K562 (cell line): ENCODE measurements around the gene UFSP1. TPM values are rescaled to one million over a fixed set of nuclear protein-coding genes. Genes with fewer than 3 reads are reported as not detected.

Experiments
- ATAC-seq: fragments of 200-7000 bp; cut with Tn5 transposase; 3 replicates; pipeline ENCODE4 v1.9.1; 2020; ENCODE audit warnings: moderate library complexity
- BruUV-seq: library from RNA; stranded (reverse); fragments of 400-500 nt; replicated peaks from 2 replicates; lab custom pipeline; 2021; lab: Mats Ljungman, UMichigan
- CTCF ChIA-PET: fragments of 300-600 bp; formaldehyde crosslinking; extraction: SDS; loops from one replicate; lab custom pipeline; 2021; ENCODE audit warnings: low intra/inter-chr PET ratio; lab: Yijun Ruan, JAX
- POLR2A ChIA-PET: fragments of 300-600, 350-650 bp; sonication (Branson Sonifier 250); formaldehyde crosslinking; extraction: SDS; loops from one replicate; lab custom pipeline; 2021; ENCODE audit warnings: antibody characterized with exemption, inconsistent platforms; lab: Yijun Ruan, JAX
- DNase-seq, 4 experiments: peaks; one replicate each; pipeline versions ENCODE4 v3.0.0 to v3.0.0-alpha.2; 2011 to 2018; ENCODE audit warnings: low spot score in 3 of 4, mixed read lengths in 3 of 4; ENCODE audit errors: extremely low read depth in 1 of 4
- FAIRE-seq: peaks from 2 replicates; lab custom pipeline; 2011; peaks lifted over from hg19 to GRCh38; lab: Jason Lieb, UNC
- H2AFZ ChIP-seq: 2 replicates; pipeline ENCODE4 v1.6.0; 2011; ENCODE audit warnings: low read depth, low read length, control low read depth, inconsistent platforms
- H3K27ac ChIP-seq: fragments of 200-600 bp; 3 replicates; pipeline ENCODE4 v1.8.0; 2011; ENCODE audit warnings: low read depth, mild to moderate bottlenecking, control low read depth, inconsistent platforms, low read length, moderate library complexity, mixed read lengths; ENCODE audit errors: extremely low read depth
- H3K27me3 ChIP-seq, 2 experiments: fragments of 300-600 bp in 1 of 2; 2 replicates in 1 of 2; 3 replicates in 1 of 2; pipeline versions ENCODE4 v1.6.0 to v1.8.0; 2011; ENCODE audit warnings: inconsistent platforms in 2 of 2, low read length in 2 of 2, mild to moderate bottlenecking in 1 of 2, mixed read lengths in 1 of 2, moderate library complexity in 1 of 2; ENCODE audit not compliant: control insufficient read depth in 2 of 2, insufficient read depth in 2 of 2
- H3K36me3 ChIP-seq: fragments of 300-600 bp; 3 replicates; pipeline ENCODE4 v1.8.0; 2011; ENCODE audit warnings: mild to moderate bottlenecking, low read length, inconsistent platforms; ENCODE audit not compliant: control insufficient read depth, insufficient read depth
- H3K4me1 ChIP-seq, 2 experiments: fragments of 200-600 bp in 1 of 2; replicated peaks in 1 of 2; 2 replicates in 1 of 2; 3 replicates in 1 of 2; pipeline versions ENCODE4 v1.5.1 to v1.8.0; 2011; ENCODE audit warnings: inconsistent platforms in 2 of 2, low read length in 2 of 2, mild to moderate bottlenecking in 1 of 2, mixed read lengths in 1 of 2, moderate library complexity in 1 of 2; ENCODE audit not compliant: control insufficient read depth in 2 of 2, insufficient read depth in 2 of 2
- H3K4me2 ChIP-seq: 2 replicates; pipeline ENCODE4 v1.6.1; 2011; ENCODE audit warnings: low read length, control low read depth, inconsistent platforms, mixed read lengths; ENCODE audit not compliant: insufficient read depth
- H3K4me3 ChIP-seq: fragments of 200-600 bp; sonication (generic), shearing (Covaris generic); 2 replicates; pipeline ENCODE4 v1.5.1; 2016; ENCODE audit warnings: control low read depth, inconsistent platforms
- H3K79me2 ChIP-seq: fragments of 200-600 bp; 3 replicates; pipeline ENCODE4 v1.8.0; 2011; ENCODE audit warnings: low read length, inconsistent platforms; ENCODE audit not compliant: control insufficient read depth, insufficient read depth
- H3K9ac ChIP-seq, 2 experiments: 2 replicates each; pipeline versions ENCODE4 v1.6.0 to v1.6.1; 2011; ENCODE audit warnings: low read depth in 2 of 2, low read length in 2 of 2, control low read depth in 1 of 2, inconsistent platforms in 1 of 2, mild to moderate bottlenecking in 1 of 2, mixed read lengths in 1 of 2; ENCODE audit not compliant: insufficient read depth in 1 of 2
- H3K9me1 ChIP-seq: one replicate; pipeline ENCODE4 v1.6.0; 2011; ENCODE audit warnings: inconsistent platforms, mild to moderate bottlenecking, low read length, moderate library complexity; ENCODE audit not compliant: control insufficient read depth, insufficient read depth
- H3K9me3 ChIP-seq: replicated peaks from 2 replicates; pipeline ENCODE4 v1.5.1; 2011; ENCODE audit warnings: low read depth, low read length, inconsistent platforms; ENCODE audit not compliant: control insufficient read depth, insufficient read depth
- H4K20me1 ChIP-seq: replicated peaks from 2 replicates; pipeline ENCODE4 v1.6.1; 2011; ENCODE audit warnings: low read length, inconsistent platforms, mixed read lengths; ENCODE audit not compliant: control insufficient read depth, insufficient read depth
- BACH1 ChIP-seq: fragments of 200-800 bp; sonication (Bioruptor generic); IDR thresholded peaks from 2 replicates; pipeline ENCODE4 v1.6.1; 2016; ENCODE audit warnings: missing genetic modification characterization, missing compliant biosample characterization
- BCOR ChIP-seq: fragments of 450-650 bp; IDR thresholded peaks from 2 replicates; pipeline ENCODE4 v1.6.1; 2016
- ETS2 ChIP-seq: IDR thresholded peaks from 2 replicates; pipeline ENCODE4 v1.6.1; 2016; ENCODE audit warnings: borderline replicate concordance, missing genetic modification characterization, mild to moderate bottlenecking, moderate library complexity, missing compliant biosample characterization; ENCODE audit not compliant: poor library complexity, severe bottlenecking
- FOXK2 ChIP-seq, 2 experiments: fragments of 450-650 bp; IDR thresholded peaks in 1 of 2; conservative IDR thresholded peaks in 1 of 2; 2 replicates each; pipeline ENCODE4 v1.6.1; 2016; ENCODE audit warnings: low read depth in 2 of 2, mild to moderate bottlenecking in 1 of 2
- GABPB1 ChIP-seq: sonication (generic); formaldehyde crosslinking; IDR thresholded peaks from 2 replicates; pipeline ENCODE4 v1.8.0; 2022; ENCODE audit warnings: mild to moderate bottlenecking, missing genetic modification reagents
- HOMEZ ChIP-seq: fragments of 250-450 bp; sonication (Bioruptor Pico); IDR thresholded peaks from 2 replicates; pipeline ENCODE4 v1.4.0; 2020; ENCODE audit warnings: mild to moderate bottlenecking, moderate library complexity
- JUNB ChIP-seq: fragments of 450-650 bp; formaldehyde crosslinking; conservative IDR thresholded peaks from 2 replicates; pipeline ENCODE4 v1.4.0; 2020; ENCODE audit warnings: mild to moderate bottlenecking
- KLF13 ChIP-seq: fragments of 450-650 bp; IDR thresholded peaks from 2 replicates; pipeline ENCODE4 v1.6.1; 2016; ENCODE audit warnings: missing genetic modification characterization, low read depth, mild to moderate bottlenecking, missing compliant biosample characterization, moderate library complexity, borderline replicate concordance
- MNT ChIP-seq, 2 experiments: fragments of 450-650 bp; conservative IDR thresholded peaks; 2 replicates each; pipeline ENCODE4 v1.6.1; 2017; ENCODE audit warnings: mild to moderate bottlenecking in 2 of 2, moderate library complexity in 2 of 2
- POLR2H ChIP-seq: IDR thresholded peaks from 2 replicates; pipeline ENCODE4 v1.6.1; 2016; ENCODE audit warnings: missing genetic modification characterization, low read depth, mild to moderate bottlenecking, control low read depth, missing compliant biosample characterization, moderate library complexity
- SMARCA5 ChIP-seq: fragments of 450-650 bp; IDR thresholded peaks from 2 replicates; pipeline ENCODE4 v1.6.1; 2016
- ZBTB5 ChIP-seq: fragments of 450-650 bp; IDR thresholded peaks from 2 replicates; pipeline ENCODE4 v1.6.1; 2017; ENCODE audit warnings: antibody characterized with exemption
- ZNF175 ChIP-seq: fragments of 200-800 bp; sonication (Bioruptor generic); IDR thresholded peaks from 2 replicates; pipeline ENCODE4 v1.6.1; 2016; ENCODE audit warnings: low read depth, mild to moderate bottlenecking, missing genetic modification characterization, missing compliant biosample characterization
- ZNF445 ChIP-seq: fragments of 250-450 bp; sonication (Bioruptor Pico); IDR thresholded peaks from 2 replicates; pipeline ENCODE4 v1.4.0; 2020; ENCODE audit warnings: low read depth, mild to moderate bottlenecking, moderate library complexity
- WGBS: fragments of 100-300 bp; shearing (Covaris generic); methylation state at CpG from one replicate; pipeline ENCODE4 v1.1.6; 2016; ENCODE audit warnings: low coverage, mixed read lengths; ENCODE audit not compliant: insufficient coverage; ENCODE audit errors: missing lambda C conversion rate; 5-methylcytosine and 5-hydroxymethylcytosine counted together
- in situ Hi-C: fragments of 300-500 bp; cut with MboI; formaldehyde crosslinking; loops from 4 replicates; pipeline ENCODE4 v1.15.0; 2018; ENCODE audit warnings: inconsistent platforms, mixed read lengths
- intact Hi-C: fragments of 100-400 bp; cut with micrococcal nuclease; formaldehyde crosslinking; loops from 2 replicates; pipeline ENCODE4 v1.14.2; 2022
- polyA plus RNA-seq, 8 experiments: library from polyadenylated mRNA; depleted of rRNA in 4 of 8; stranded (reverse) in 5 of 8; unstranded in 3 of 8; fragments of >200 nt; fragmentation: Nextera tagmentation in 2 of 8; fragmentation: Illumina TruSeq in 1 of 8; extraction: Ambion mirVana in 2 of 8; extraction: Trizol in 1 of 8; gene quantifications; 2 replicates each; pipeline versions ENCODE4 v1.2.1 to v1.2.3, GENCODE V29; 2011 to 2014; ENCODE audit warnings: inconsistent platforms in 1 of 8, missing spikeins in 1 of 8
- total RNA-seq, 7 experiments: library from RNA; depleted of rRNA in 6 of 7; stranded (reverse); fragments of >200 nt in 6 of 7; fragmentation: Illumina TruSeq in 2 of 7; extraction: Trizol in 2 of 7; gene quantifications; 2 replicates each; pipeline versions ENCODE4 v1.2.1 to v1.2.3, GENCODE V29; 2011 to 2021; ENCODE audit warnings: low replicate concordance in 1 of 7

The UFSP1 gene
- total and polyA plus RNA-seq, 9 of the 15 experiments (the other 6 are each of a cell fraction or from before 2014, with no cell fraction given): 0.50 to 18.8 (median 2.1) TPM

GRCh38 chr7:100894860-100895700 is 5.6 kb upstream of the UFSP1 start:
- Histone ChIP-seq H3K79me2 (peaks cover 3% of the 10 kb centered on the region; the same call in 2 of the 3 replicates), H3K9me1 (no peaks in the 10 kb centered on the region), H2AFZ (peak overlapping the region; percentile 75), H3K9me3 (no peaks in the 10 kb centered on the region), H3K27ac (no peak overlapping the region; the same call in 2 of the 3 replicates), H3K27me3 (no peaks in the 10 kb centered on the region), H3K9ac (peak overlapping the region; percentile 52 to 90; a peak in 3 of 4 replicates), H3K36me3 (no peaks in the 10 kb centered on the region), H4K20me1 (no peaks in the 10 kb centered on the region), H3K4me1 (peaks cover 33 to 83% of the 10 kb centered on the region in 2 experiments), H3K4me2 (peak overlapping the region; percentile 71), H3K4me3 (peak overlapping the region; percentile 52)
- TSS peak; percentile 42 for BruUV-seq
- intact Hi-C loops: loop anchor here (5.0 kb wide), 3 partner anchors 182 to 387 kb away; no protein-coding TSS in a partner anchor
- ChIA-PET POLR2A (interaction anchor here (0.9 to 1.8 kb wide), 2 partner anchors 20 to 21 kb away, joined by 3 to 6 read pairs; partner anchors contain the start of gene SRRT), CTCF (interaction anchor here (0.6 to 2.3 kb wide), 10 partner anchors 164 to 644 kb away, joined by 3 to 28 read pairs (median 4); partner anchors contain the start of gene AP1S1)
- WGBS: under 1% methylated on average over 61 of the region's 83 CpGs
- DNase-seq (peak; percentile 68 to 79 (median 71)), ATAC-seq (peak; percentile 32), FAIRE-seq (no peak)
- in situ Hi-C loops: loop anchor here (5.0 kb wide), 1 partner anchor 162 kb away; no protein-coding TSS in a partner anchor
- TF ChIP-seq GABPB1 (no peak), ETS2 (no peak), KLF13 (tag) (no peak), SMARCA5 (0 out of 2 replicates have a peak, but pooled peaks have one; percentile 40), POLR2H (tag) (no peak), ZBTB5 (no peak), ZNF175 (no peak), MNT (conservative IDR thresholded peaks at IDR 0.05) (no peak), HOMEZ (no peak), FOXK2 (conservative IDR thresholded peaks at IDR 0.05 in 1 of 2, IDR thresholded peaks at IDR 0.05 in 1 of 2; ENCODE audit: low read depth in 2 of 2) (no peak), ZNF445 (no peak), BACH1 (no peak), BCOR (no peak), JUNB (CRISPR knock-in tag) (no peak)
